GM12878 (cell line): ENCODE results near the gene TNNT2. TPM values are rescaled to one million over a fixed set of nuclear protein-coding genes. Genes with fewer than 3 reads are reported as not detected.

Source experiments
- ATAC-seq: fragments of 200-7000 bp; cut with Tn5 transposase; 3 replicates; pipeline ENCODE4 v1.9.1; 2020; ENCODE audit warnings: mild to moderate bottlenecking, moderate library complexity
- BruUV-seq: library from RNA; stranded (reverse); fragments of 400-500 nt; replicated peaks from 2 replicates; lab custom pipeline; 2021; lab: Mats Ljungman, UMichigan
- CTCF ChIA-PET: fragments of 300-600 bp; sonication (Branson Sonifier 250); formaldehyde crosslinking; extraction: SDS; loops from one replicate; lab custom pipeline; 2021; ENCODE audit warnings: inconsistent platforms; lab: Yijun Ruan, JAX
- POLR2A ChIA-PET: fragments of 350-600 bp; formaldehyde crosslinking; extraction: SDS; loops from one replicate; lab custom pipeline; 2021; ENCODE audit warnings: inconsistent platforms; lab: Charles Lee
- RAD21 ChIA-PET: fragments of 300-600 bp; sonication (Branson Sonifier 250); formaldehyde crosslinking; loops from one replicate; lab custom pipeline; 2023; ENCODE audit warnings: antibody characterized with exemption; ENCODE audit not compliant: unreplicated experiment; lab: Charles Lee
- SMC1A ChIA-PET: fragments of 300-600 bp; sonication (Branson Sonifier 250); formaldehyde crosslinking; loops from one replicate; lab custom pipeline; 2023; ENCODE audit not compliant: unreplicated experiment, uncharacterized antibody; lab: Charles Lee
- DNase-seq: peaks from one replicate; pipeline ENCODE4 v3.0.0-alpha.2; 2011; ENCODE audit warnings: low read depth, low spot score
- FAIRE-seq: peaks from 3 replicates; lab custom pipeline; 2011; peaks lifted over from hg19 to GRCh38; lab: Jason Lieb, UNC
- H2AFZ ChIP-seq: 2 replicates; pipeline ENCODE4 v1.6.0; 2011; ENCODE audit warnings: low read depth, low read length, control low read depth; ENCODE audit not compliant: control insufficient read depth
- H3K27ac ChIP-seq: 2 replicates; pipeline ENCODE4 v1.5.1; 2011; ENCODE audit warnings: control low read depth; ENCODE audit not compliant: control insufficient read depth, insufficient read depth
- H3K27me3 ChIP-seq, 2 experiments: replicated peaks in 1 of 2; 2 replicates each; pipeline versions ENCODE4 v1.6.0 to v1.6.1; 2011; ENCODE audit warnings: low read length in 1 of 2; ENCODE audit not compliant: control insufficient read depth in 2 of 2, insufficient read depth in 2 of 2
- H3K36me3 ChIP-seq, 2 experiments: 2 replicates each; pipeline ENCODE4 v1.5.1; 2011; ENCODE audit warnings: low read length in 1 of 2; ENCODE audit not compliant: control insufficient read depth in 2 of 2, insufficient read depth in 2 of 2
- H3K4me1 ChIP-seq: 2 replicates; pipeline ENCODE4 v1.6.1; 2011; ENCODE audit warnings: mild to moderate bottlenecking, low read length, moderate library complexity, mixed read lengths; ENCODE audit not compliant: control insufficient read depth, insufficient read depth
- H3K4me2 ChIP-seq: 2 replicates; pipeline ENCODE4 v1.6.0; 2011; ENCODE audit warnings: control low read depth; ENCODE audit not compliant: control insufficient read depth, insufficient read depth
- H3K4me3 ChIP-seq: fragments of 200-600 bp; sonication (generic); 2 replicates; pipeline ENCODE4 v1.5.1; 2016
- H3K79me2 ChIP-seq: 2 replicates; pipeline ENCODE4 v1.6.0; 2011; ENCODE audit warnings: low read length; ENCODE audit not compliant: control insufficient read depth, insufficient read depth
- H3K9ac ChIP-seq: 2 replicates; pipeline ENCODE4 v1.8.0; 2011; ENCODE audit warnings: low read length, control low read depth, mixed read lengths; ENCODE audit not compliant: control insufficient read depth, insufficient read depth
- H3K9me3 ChIP-seq: replicated peaks from 3 replicates; pipeline ENCODE4 v1.5.1; 2011; ENCODE audit warnings: mild to moderate bottlenecking, low read length; ENCODE audit not compliant: control insufficient read depth, insufficient read depth
- H4K20me1 ChIP-seq: 2 replicates; pipeline ENCODE4 v1.6.0; 2011; ENCODE audit not compliant: control insufficient read depth, insufficient read depth
- BACH1 ChIP-seq: fragments of 450-650 bp; IDR thresholded peaks from 2 replicates; pipeline ENCODE4 v1.6.1; 2017; ENCODE audit warnings: mild to moderate bottlenecking, borderline replicate concordance
- EED ChIP-seq: sonication (generic); IDR thresholded peaks from 2 replicates; pipeline ENCODE4 v1.6.1; 2016; ENCODE audit warnings: antibody characterized with exemption, low read depth
- ESRRA ChIP-seq: IDR thresholded peaks from 2 replicates; pipeline ENCODE4 v1.6.1; 2012; ENCODE audit warnings: mild to moderate bottlenecking, low read length, improper control_type of control experiment
- MTA3 ChIP-seq: IDR thresholded peaks from 2 replicates; pipeline ENCODE4 v1.6.1; 2012; ENCODE audit warnings: low read length, inconsistent platforms, borderline replicate concordance
- NBN ChIP-seq: fragments of 450-650 bp; IDR thresholded peaks from 2 replicates; pipeline ENCODE4 v1.6.1; 2016
- NR2C2 ChIP-seq: IDR thresholded peaks from 2 replicates; pipeline ENCODE4 v1.6.1; 2011; ENCODE audit warnings: borderline replicate concordance, low read depth; ENCODE audit not compliant: control insufficient read depth, insufficient read length
- POLR2A ChIP-seq: IDR thresholded peaks from 2 replicates; pipeline ENCODE4 v1.6.1; 2011; ENCODE audit warnings: low read depth, mild to moderate bottlenecking, low read length
- POU2F2 ChIP-seq: IDR thresholded peaks from 3 replicates; pipeline ENCODE4 v1.6.1; 2011; ENCODE audit warnings: low read depth, mild to moderate bottlenecking, low read length, borderline replicate concordance
- RCOR1 ChIP-seq: conservative IDR thresholded peaks from 2 replicates; pipeline ENCODE4 v1.6.1; 2012; ENCODE audit warnings: low read depth, low read length, improper control_type of control experiment
- SMAD1 ChIP-seq: fragments of 450-650 bp; IDR thresholded peaks from 2 replicates; pipeline ENCODE4 v1.6.1; 2018; ENCODE audit warnings: mild to moderate bottlenecking, low read depth; ENCODE audit not compliant: partially characterized antibody
- SPI1 ChIP-seq: IDR thresholded peaks from 2 replicates; pipeline ENCODE4 v1.6.1; 2011; ENCODE audit warnings: low read depth, mild to moderate bottlenecking, low read length, moderate library complexity, borderline replicate concordance; ENCODE audit not compliant: insufficient read depth
- TBL1XR1 ChIP-seq: IDR thresholded peaks from 2 replicates; pipeline ENCODE4 v1.6.1; 2012; ENCODE audit warnings: low read depth, low read length, improper control_type of control experiment
- ZSCAN29 ChIP-seq: fragments of 450-650 bp; IDR thresholded peaks from 2 replicates; pipeline ENCODE4 v1.6.1; 2017; ENCODE audit warnings: mild to moderate bottlenecking, moderate library complexity
- WGBS: methylation state at CpG from one replicate; pipeline ENCODE4 v1.1.6; 2016; ENCODE audit warnings: low lambda C conversion rate; ENCODE audit not compliant: insufficient replicate concordance, insufficient coverage; ENCODE audit errors: missing lambda C conversion rate; 5-methylcytosine and 5-hydroxymethylcytosine counted together
- in situ Hi-C: fragments of 300-500 bp; cut with MboI; formaldehyde crosslinking; loops from 9 replicates; pipeline ENCODE4 v1.14.3; 2018; ENCODE audit warnings: mixed read lengths
- intact Hi-C: fragments of 100-400 bp; cut with micrococcal nuclease; formaldehyde crosslinking; loops from one replicate; pipeline ENCODE4 v1.14.2; 2022; ENCODE audit not compliant: unreplicated experiment
- polyA plus RNA-seq, 11 experiments: library from polyadenylated mRNA; depleted of rRNA in 4 of 11; unstranded in 6 of 11; stranded (reverse) in 5 of 11; fragments of >200 nt; fragmentation: Nextera tagmentation in 4 of 11; fragmentation: Illumina TruSeq in 1 of 11; extraction: Ambion mirVana in 4 of 11; extraction: Trizol in 1 of 11; gene quantifications; 1 replicate in 1 of 11; 2 replicates in 10 of 11; pipeline versions ENCODE4 v1.2.1 to v1.2.3, GENCODE V29; 2011 to 2016; ENCODE audit warnings: inconsistent platforms in 2 of 11, missing spikeins in 2 of 11, low read depth in 1 of 11
- total RNA-seq, 4 experiments: library from RNA; depleted of rRNA in 3 of 4; stranded (reverse); fragments of >200 nt in 3 of 4; fragmentation: Illumina TruSeq in 1 of 4; extraction: Trizol in 1 of 4; gene quantifications; 2 replicates each; pipeline versions ENCODE4 v1.2.1 to v1.2.3, GENCODE V29; 2013 to 2021
- TF ChIP-seq, protein P1 (sequence below): fragments of 450-650 bp; formaldehyde crosslinking; IDR thresholded peaks from 2 replicates; pipeline ENCODE4 v1.5.0; 2022; ENCODE audit warnings: mild to moderate bottlenecking, missing genetic modification characterization
- TF ChIP-seq, protein P2 (sequence below): IDR thresholded peaks from 2 replicates; pipeline ENCODE4 v1.6.1; 2012; ENCODE audit warnings: low read depth, low read length, improper control_type of control experiment
- TF ChIP-seq, protein P3 (sequence below): fragments of 450-650 bp; conservative IDR thresholded peaks from 2 replicates; pipeline ENCODE4 v1.6.1; 2017; ENCODE audit warnings: mild to moderate bottlenecking, moderate library complexity
- TF ChIP-seq, protein P4 (sequence below): IDR thresholded peaks from 2 replicates; pipeline ENCODE4 v1.6.1; 2011; ENCODE audit warnings: mild to moderate bottlenecking, low read depth, low read length, moderate library complexity; ENCODE audit not compliant: insufficient replicate concordance

The TNNT2 gene
- total and polyA plus RNA-seq, 10 of the 15 experiments (the other 5 are each of a cell fraction or from before 2014, with no cell fraction given): 2.2 TPM; not detected in 9

DNA sequence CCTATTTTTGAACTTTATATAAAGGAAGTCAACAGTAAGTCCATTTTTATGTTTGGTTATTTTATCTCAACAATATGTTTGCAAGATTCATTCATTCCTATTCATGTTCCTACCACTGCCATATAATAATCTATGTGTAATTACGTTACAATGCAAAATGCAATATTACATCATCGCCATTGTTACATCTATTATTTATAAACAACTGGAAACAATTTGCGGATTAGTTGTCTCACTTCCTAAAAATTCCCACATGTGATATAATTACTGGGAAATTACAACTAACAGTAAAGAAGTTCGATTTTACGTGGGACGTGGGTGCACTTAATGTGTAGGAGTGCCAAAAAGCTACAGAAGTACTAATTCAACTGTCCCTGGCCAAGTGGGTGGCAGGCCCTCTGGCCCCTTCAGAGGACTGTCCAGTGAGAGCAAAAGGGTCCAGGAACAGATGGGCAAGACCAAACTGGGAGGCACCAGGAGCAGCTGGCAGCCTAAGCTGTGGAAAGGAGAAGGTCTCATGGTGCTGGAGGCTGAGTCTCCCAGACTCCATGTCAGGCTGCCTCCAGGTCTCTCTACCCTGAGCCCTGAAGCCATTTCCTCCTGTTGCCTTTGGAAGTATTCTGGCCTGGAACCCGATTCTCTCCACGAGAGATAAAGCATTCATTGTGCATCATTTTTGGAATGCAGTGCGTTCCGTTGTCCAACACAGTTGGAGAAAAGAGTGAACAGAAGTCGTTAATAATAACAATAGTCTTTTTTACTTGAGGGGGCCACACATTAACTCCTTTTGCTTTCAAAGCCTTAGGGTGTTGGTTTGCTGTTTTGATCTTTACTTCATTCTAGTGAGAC, 42.9 kb downstream of the TNNT2 start:
- peaks cover 0 to 2% of the 10 kb centered on the region in 2 experiments; a peak in 2 of 4 replicates for H3K27me3 ChIP-seq
- no peaks in the 10 kb centered on the region for H4K20me1 ChIP-seq
- ATAC-seq (no peak), FAIRE-seq (no peak), DNase-seq (no peak)
- H3K27ac ChIP-seq: no peak overlapping the region
- BruUV-seq: no TSS peak
- no peaks in the 10 kb centered on the region for H3K9me3 ChIP-seq
- in situ Hi-C loops (no loop called here), intact Hi-C loops (no loop called here)
- POLR2A ChIA-PET: no interaction called here
- 45% methylated on average over 11 of the region's 11 CpGs for WGBS
- RAD21 ChIA-PET: no interaction called here
- no peak overlapping the region for H3K4me3 ChIP-seq
- no peak overlapping the region for H3K9ac ChIP-seq
- H2AFZ ChIP-seq: no peak overlapping the region
- SMC1A ChIA-PET: no interaction called here
- H3K79me2 ChIP-seq: no peaks in the 10 kb centered on the region
- H3K4me1 ChIP-seq: no peaks in the 10 kb centered on the region
- H3K36me3 ChIP-seq: no peaks in the 10 kb centered on the region
- CTCF ChIA-PET: interaction anchor here (1.2 to 1.6 kb wide), 3 partner anchors 8 to 215 kb away, joined by 3 to 7 read pairs (median 4); no protein-coding TSS in a partner anchor
- H3K4me2 ChIP-seq: no peak overlapping the region
- TF ChIP-seq, protein P1, sequence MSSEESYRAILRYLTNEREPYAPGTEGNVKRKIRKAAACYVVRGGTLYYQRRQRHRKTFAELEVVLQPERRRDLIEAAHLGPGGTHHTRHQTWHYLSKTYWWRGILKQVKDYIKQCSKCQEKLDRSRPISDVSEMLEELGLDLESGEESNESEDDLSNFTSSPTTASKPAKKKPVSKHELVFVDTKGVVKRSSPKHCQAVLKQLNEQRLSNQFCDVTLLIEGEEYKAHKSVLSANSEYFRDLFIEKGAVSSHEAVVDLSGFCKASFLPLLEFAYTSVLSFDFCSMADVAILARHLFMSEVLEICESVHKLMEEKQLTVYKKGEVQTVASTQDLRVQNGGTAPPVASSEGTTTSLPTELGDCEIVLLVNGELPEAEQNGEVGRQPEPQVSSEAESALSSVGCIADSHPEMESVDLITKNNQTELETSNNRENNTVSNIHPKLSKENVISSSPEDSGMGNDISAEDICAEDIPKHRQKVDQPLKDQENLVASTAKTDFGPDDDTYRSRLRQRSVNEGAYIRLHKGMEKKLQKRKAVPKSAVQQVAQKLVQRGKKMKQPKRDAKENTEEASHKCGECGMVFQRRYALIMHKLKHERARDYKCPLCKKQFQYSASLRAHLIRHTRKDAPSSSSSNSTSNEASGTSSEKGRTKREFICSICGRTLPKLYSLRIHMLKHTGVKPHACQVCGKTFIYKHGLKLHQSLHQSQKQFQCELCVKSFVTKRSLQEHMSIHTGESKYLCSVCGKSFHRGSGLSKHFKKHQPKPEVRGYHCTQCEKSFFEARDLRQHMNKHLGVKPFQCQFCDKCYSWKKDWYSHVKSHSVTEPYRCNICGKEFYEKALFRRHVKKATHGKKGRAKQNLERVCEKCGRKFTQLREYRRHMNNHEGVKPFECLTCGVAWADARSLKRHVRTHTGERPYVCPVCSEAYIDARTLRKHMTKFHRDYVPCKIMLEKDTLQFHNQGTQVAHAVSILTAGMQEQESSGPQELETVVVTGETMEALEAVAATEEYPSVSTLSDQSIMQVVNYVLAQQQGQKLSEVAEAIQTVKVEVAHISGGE (CRISPR knock-in tag): no peak
- TF ChIP-seq, protein P2, sequence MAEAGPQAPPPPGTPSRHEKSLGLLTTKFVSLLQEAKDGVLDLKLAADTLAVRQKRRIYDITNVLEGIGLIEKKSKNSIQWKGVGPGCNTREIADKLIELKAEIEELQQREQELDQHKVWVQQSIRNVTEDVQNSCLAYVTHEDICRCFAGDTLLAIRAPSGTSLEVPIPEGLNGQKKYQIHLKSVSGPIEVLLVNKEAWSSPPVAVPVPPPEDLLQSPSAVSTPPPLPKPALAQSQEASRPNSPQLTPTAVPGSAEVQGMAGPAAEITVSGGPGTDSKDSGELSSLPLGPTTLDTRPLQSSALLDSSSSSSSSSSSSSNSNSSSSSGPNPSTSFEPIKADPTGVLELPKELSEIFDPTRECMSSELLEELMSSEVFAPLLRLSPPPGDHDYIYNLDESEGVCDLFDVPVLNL: no peak
- TF ChIP-seq SMAD1 (no peak), NBN (no peak), RCOR1 (no peak), POU2F2 (no peak), MTA3 (no peak), EED (no peak), POLR2A (no peak), BACH1 (no peak), ESRRA (no peak), SPI1 (no peak), TBL1XR1 (no peak), NR2C2 (no peak), ZSCAN29 (no peak)
- TF ChIP-seq, protein P3, sequence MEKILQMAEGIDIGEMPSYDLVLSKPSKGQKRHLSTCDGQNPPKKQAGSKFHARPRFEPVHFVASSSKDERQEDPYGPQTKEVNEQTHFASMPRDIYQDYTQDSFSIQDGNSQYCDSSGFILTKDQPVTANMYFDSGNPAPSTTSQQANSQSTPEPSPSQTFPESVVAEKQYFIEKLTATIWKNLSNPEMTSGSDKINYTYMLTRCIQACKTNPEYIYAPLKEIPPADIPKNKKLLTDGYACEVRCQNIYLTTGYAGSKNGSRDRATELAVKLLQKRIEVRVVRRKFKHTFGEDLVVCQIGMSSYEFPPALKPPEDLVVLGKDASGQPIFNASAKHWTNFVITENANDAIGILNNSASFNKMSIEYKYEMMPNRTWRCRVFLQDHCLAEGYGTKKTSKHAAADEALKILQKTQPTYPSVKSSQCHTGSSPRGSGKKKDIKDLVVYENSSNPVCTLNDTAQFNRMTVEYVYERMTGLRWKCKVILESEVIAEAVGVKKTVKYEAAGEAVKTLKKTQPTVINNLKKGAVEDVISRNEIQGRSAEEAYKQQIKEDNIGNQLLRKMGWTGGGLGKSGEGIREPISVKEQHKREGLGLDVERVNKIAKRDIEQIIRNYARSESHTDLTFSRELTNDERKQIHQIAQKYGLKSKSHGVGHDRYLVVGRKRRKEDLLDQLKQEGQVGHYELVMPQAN: no peak
- TF ChIP-seq, protein P4, sequence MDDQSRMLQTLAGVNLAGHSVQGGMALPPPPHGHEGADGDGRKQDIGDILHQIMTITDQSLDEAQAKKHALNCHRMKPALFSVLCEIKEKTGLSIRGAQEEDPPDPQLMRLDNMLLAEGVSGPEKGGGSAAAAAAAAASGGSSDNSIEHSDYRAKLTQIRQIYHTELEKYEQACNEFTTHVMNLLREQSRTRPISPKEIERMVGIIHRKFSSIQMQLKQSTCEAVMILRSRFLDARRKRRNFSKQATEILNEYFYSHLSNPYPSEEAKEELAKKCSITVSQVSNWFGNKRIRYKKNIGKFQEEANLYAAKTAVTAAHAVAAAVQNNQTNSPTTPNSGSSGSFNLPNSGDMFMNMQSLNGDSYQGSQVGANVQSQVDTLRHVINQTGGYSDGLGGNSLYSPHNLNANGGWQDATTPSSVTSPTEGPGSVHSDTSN: no peak
